IPS DF 19.7 (cell line): ENCODE data around the gene FGF6.
"Not testable (repeated sequence)": the region's sequence is repeated elsewhere in the genome, so short reads cannot be mapped to it uniquely, and the experiment has no call there.

Experiments used
- DNase-seq: peaks from one replicate; pipeline ENCODE4 v3.0.0-alpha.2; 2013; ENCODE audit warnings: low read depth, low spot score

The FGF6 gene

GRCh38 chr12:4445156-4446101, at the start of gene FGF6:
FGF6 (minus strand) TSS chr12:4445815; CDS start chr12:4445570, 245 bp downstream.
- no peak for DNase-seq

- no peak for DNase-seq
Observed at GRCh38 chr12:4490973-4491372, 45.4 kb upstream of the FGF6 start.

GRCh38 chr12:4489556-4489955, 43.9 kb upstream of the FGF6 start:
- no peak for DNase-seq

- DNase-seq, result no peak
Observed at GRCh38 chr12:4486980-4487379, 41.4 kb upstream of the FGF6 start.

GRCh38 chr12:4486049-4486699, 40.6 kb upstream of the FGF6 start:
- DNase-seq, result no peak

GRCh38 chr12:4483885-4484823, 38.5 kb upstream of the FGF6 start:
- no peak for DNase-seq

- no peak for DNase-seq
Observed at GRCh38 chr12:4482936-4483335, 37.3 kb upstream of the FGF6 start.

GRCh38 chr12:4478933-4479332, 33.3 kb upstream of the FGF6 start:
- no peak for DNase-seq

GRCh38 chr12:4477129-4477528, 31.5 kb upstream of the FGF6 start:
- no peak for DNase-seq

GRCh38 chr12:4472046-4472445, 26.4 kb upstream of the FGF6 start:
- DNase-seq, result no peak

- no peak for DNase-seq
Observed at GRCh38 chr12:4471256-4471655, 25.6 kb upstream of the FGF6 start.

- DNase-seq, result no peak
Observed at GRCh38 chr12:4468994-4469393, 23.4 kb upstream of the FGF6 start.

- DNase-seq, result no peak
Observed at GRCh38 chr12:4460761-4461160, 15.1 kb upstream of the FGF6 start.

- not testable (repeated sequence) for DNase-seq
Observed at GRCh38 chr12:4455849-4456248, 10.2 kb upstream of the FGF6 start.

- no peak for DNase-seq
Observed at GRCh38 chr12:4454315-4454860, 8.8 kb upstream of the FGF6 start.

- DNase-seq, result no peak
Observed at GRCh38 chr12:4451694-4452093, 6.1 kb upstream of the FGF6 start.

GRCh38 chr12:4450551-4451112, 5.0 kb upstream of the FGF6 start:
- DNase-seq, result no peak

GRCh38 chr12:4449851-4450221, 4.2 kb upstream of the FGF6 start:
- no peak for DNase-seq

- no peak for DNase-seq
Observed at GRCh38 chr12:4448943-4449850, 3.6 kb upstream of the FGF6 start.

GRCh38 chr12:4448371-4448940, 2.8 kb upstream of the FGF6 start:
- DNase-seq, result no peak
